NB4 (cell line): ENCODE data around the gene FTCD.
"Not testable (repeated sequence)": the region's sequence is repeated elsewhere in the genome, so short reads cannot be mapped to it uniquely, and the experiment has no call there.

ENCODE experiments used
- DNase-seq: peaks from one replicate; pipeline ENCODE4 v3.0.0; 2010; ENCODE audit warnings: low read depth
- H3K4me3 ChIP-seq: one replicate; pipeline ENCODE4 v1.5.1; 2011; ENCODE audit warnings: mild to moderate bottlenecking, low read depth, low read length, moderate library complexity
- MYC ChIP-seq: IDR thresholded peaks from 2 replicates; pipeline ENCODE4 v1.6.1; 2011; ENCODE audit warnings: low read depth, low read length
- POLR2A ChIP-seq: IDR thresholded peaks from 2 replicates; pipeline ENCODE4 v1.6.1; 2011; ENCODE audit warnings: mild to moderate bottlenecking; ENCODE audit not compliant: insufficient read length; ENCODE audit errors: extremely low read depth
- TF ChIP-seq, protein P1 (sequence below): IDR thresholded peaks from one replicate; pipeline ENCODE4 v1.5.1; 2012; ENCODE audit warnings: low read depth, low read length
- TF ChIP-seq, protein P2 (sequence below): IDR thresholded peaks from 2 replicates; pipeline ENCODE4 v1.6.1; 2011; ENCODE audit warnings: low read depth, low read length

Gene FTCD

DNA sequence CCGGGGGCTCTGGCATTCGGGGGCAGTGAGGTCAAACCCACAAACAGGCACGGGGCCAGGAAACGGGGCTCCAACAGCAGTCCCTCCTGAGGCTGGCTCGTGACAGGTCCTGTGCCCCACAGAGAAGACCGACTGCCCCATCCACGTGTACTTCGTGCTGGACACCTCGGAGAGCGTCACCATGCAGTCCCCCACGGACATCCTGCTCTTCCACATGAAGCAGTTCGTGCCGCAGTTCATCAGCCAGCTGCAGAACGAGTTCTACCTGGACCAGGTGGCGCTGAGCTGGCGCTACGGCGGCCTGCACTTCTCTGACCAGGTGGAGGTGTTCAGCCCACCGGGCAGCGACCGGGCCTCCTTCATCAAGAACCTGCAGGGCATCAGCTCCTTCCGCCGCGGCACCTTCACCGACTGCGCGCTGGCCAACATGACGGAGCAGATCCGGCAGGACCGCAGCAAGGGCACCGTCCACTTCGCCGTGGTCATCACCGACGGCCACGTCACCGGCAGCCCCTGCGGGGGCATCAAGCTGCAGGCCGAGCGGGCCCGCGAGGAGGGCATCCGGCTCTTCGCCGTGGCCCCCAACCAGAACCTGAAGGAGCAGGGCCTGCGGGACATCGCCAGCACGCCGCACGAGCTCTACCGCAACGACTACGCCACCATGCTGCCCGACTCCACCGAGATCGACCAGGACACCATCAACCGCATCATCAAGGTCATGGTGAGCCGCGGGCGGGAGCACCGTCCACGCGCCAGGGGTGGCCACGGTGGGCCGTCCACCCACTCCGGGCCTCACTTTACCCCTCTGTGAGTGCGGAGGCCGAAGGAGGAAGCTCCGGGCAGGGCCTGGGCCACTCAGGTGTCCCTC lies 43.3 kb downstream of the FTCD start:
- no peak overlapping the region for H3K4me3 ChIP-seq
- DNase-seq = no peak
- no peak for TF ChIP-seq MYC

DNA sequence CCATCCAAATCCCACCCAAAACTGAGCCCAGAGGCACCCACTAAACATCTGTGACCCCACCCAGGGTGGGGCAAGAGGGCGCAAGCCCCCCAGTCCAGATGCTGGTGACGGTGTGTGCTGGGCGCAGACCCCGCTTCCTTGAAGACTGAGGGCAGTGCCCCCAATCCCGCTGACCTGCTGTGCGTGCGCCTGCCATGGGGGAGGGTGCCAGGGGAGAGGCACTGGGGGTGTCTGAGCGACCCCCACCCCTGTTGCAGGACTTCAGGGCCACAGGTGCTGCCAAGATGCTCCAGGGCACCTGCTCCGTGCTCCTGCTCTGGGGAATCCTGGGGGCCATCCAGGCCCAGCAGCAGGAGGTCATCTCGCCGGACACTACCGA lies 44.2 kb downstream of the FTCD start:
- no peak for DNase-seq
- no peak overlapping the region for H3K4me3 ChIP-seq
- TF ChIP-seq MYC = no peak
- TF ChIP-seq, protein P1, sequence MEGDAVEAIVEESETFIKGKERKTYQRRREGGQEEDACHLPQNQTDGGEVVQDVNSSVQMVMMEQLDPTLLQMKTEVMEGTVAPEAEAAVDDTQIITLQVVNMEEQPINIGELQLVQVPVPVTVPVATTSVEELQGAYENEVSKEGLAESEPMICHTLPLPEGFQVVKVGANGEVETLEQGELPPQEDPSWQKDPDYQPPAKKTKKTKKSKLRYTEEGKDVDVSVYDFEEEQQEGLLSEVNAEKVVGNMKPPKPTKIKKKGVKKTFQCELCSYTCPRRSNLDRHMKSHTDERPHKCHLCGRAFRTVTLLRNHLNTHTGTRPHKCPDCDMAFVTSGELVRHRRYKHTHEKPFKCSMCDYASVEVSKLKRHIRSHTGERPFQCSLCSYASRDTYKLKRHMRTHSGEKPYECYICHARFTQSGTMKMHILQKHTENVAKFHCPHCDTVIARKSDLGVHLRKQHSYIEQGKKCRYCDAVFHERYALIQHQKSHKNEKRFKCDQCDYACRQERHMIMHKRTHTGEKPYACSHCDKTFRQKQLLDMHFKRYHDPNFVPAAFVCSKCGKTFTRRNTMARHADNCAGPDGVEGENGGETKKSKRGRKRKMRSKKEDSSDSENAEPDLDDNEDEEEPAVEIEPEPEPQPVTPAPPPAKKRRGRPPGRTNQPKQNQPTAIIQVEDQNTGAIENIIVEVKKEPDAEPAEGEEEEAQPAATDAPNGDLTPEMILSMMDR = no peak
- TF ChIP-seq POLR2A = no peak
- TF ChIP-seq, protein P2, sequence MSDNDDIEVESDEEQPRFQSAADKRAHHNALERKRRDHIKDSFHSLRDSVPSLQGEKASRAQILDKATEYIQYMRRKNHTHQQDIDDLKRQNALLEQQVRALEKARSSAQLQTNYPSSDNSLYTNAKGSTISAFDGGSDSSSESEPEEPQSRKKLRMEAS = no peak

DNA sequence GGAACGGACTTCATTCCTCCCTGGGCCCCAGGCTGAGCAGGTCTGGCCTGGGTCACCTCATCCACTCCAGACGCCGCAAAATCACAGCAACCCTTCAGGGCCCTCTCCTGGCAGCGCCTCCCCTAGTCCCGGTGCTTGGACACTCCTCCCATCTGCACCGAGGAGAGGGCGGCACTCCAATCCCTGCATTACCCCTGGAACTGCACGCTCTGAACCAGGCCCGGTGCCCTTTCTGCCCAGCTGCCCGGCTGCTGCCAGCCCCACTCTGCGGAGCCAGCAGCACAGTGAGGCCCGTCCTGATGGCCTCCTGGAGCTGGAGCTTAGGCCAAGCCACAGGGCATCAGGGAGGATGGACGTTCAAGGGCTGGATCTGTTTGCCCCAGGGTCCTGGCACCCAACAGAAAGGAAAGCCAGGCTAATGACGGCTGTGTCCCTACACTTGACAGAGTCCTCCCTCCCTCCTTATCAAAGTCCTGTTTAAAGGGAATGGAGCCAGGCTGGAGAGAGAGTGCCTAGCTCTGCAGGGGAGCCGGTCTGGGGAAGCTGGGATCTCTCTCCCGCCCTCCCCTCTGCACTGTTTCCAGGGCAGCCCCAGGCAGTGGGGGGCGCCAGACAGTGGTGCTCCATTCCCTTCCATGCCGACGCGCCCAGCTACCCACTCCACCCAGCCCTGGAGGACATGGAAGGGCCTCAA lies 44.7 kb downstream of the FTCD start:
- no peak for DNase-seq
- TF ChIP-seq, protein P1 = no peak
- TF ChIP-seq, protein P2 = no peak
- no peak for TF ChIP-seq MYC
- no peak for TF ChIP-seq POLR2A
- H3K4me3 ChIP-seq = no peak overlapping the region

DNA sequence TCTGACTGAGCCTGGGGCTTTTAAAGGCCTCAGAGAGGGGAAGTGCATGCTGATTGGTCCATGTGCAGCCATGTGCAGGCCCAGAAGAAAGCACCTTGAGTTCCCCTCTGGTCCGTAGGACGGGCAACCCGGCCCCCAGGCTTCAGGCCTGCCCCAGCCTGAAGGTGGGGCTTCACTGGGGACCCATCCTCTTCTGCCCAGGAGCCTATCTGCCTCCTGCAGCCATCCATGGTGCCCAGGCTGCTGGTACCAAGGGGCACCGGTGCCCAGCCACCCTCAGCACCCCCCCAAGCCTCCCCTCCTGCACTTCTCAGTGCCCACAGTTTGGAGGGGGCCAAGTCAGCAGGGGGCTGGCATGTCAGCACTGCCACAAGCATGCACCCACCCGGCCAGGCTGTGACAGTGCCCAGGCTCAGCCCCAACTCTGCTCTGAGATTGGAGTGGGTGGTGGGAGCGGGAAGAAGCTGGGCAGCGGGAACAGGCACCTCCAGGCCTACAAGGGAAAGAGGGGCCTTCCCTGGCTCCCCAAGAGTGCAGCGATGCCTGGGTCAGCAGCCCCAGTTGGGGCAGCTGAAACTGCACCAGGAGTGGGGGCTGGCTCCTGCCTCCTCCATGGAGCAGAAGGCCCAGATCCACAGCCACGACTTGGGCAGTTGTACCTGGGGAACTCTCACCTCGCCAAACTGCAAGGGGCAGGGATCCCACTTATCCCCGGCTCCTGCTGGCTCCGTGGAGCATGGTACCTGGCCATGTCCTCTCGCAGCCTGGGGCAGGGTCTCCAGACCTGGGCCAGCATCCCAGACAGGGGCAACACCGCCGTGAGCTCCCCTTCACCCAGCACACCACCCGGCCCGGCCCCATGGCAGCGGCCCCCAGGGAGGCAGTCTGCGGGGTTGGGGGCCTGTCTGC lies 45.8 kb downstream of the FTCD start:
- TF ChIP-seq, protein P2 = no peak
- TF ChIP-seq MYC (no peak), POLR2A (no peak)
- TF ChIP-seq, protein P1 = no peak
- no peak for DNase-seq
- no peak overlapping the region for H3K4me3 ChIP-seq

DNA sequence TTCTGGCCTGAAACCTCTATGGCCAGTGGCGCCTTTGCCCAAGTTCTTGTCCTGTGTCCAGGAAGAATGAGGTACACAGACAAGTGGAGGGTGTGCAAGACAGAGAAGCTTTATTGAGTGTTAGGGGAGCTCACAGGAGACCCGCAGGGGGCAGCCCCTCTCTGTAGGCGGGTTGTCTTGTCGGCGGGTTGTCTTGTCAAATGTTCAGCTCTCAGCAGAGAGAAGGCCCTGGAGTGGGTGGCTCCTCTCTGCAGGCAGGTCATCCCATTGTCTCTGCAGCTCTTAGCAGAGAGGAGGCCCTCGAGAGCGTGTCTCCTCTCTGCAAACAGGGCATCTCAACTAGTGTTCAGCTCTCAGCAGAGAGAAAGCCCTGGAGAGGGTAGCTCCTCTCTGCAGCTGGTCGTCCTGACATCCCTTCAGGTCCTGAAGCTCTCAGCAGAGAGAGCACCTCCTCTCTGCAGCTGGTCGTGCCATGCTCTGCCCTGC lies 46.5 kb downstream of the FTCD start:
- TF ChIP-seq, protein P2 = no peak
- TF ChIP-seq MYC (no peak), POLR2A (no peak)
- TF ChIP-seq, protein P1 = no peak
- no peak for DNase-seq
- H3K4me3 ChIP-seq = no peak overlapping the region

DNA sequence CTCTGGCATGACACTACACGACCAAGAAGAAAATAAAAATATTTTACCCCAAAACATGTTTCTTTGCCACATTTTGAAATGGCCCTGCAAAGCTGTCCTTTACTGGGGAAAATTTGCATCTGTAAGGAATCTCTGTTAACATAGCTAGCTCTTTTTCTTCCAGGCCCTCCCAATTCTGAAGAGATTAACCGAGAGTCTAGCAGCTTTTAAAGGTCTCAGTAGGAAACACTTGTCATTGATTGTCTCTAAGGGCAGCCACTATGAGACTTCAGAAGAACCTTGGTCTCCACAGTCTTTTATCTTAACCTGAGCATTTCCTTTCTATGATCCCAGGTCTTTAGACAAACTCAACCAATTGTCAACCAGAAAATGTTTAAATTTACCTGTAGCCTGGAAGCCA lies 48.0 kb downstream of the FTCD start:
- not testable (repeated sequence) for DNase-seq, H3K4me3 ChIP-seq
